GM18868 (cell line): ENCODE results near the gene NDUFV3.
"Not testable (repeated sequence)": the region's sequence is repeated elsewhere in the genome, so short reads cannot be mapped to it uniquely, and the experiment has no call there.

Experiments used
- ATAC-seq: cut with Tn5 transposase; IDR thresholded peaks from one replicate; pipeline ENCODE4 v1.9.1; 2021; ENCODE audit warnings: mild to moderate bottlenecking, moderate library complexity; ENCODE audit not compliant: unreplicated experiment

NDUFV3 gene

DNA sequence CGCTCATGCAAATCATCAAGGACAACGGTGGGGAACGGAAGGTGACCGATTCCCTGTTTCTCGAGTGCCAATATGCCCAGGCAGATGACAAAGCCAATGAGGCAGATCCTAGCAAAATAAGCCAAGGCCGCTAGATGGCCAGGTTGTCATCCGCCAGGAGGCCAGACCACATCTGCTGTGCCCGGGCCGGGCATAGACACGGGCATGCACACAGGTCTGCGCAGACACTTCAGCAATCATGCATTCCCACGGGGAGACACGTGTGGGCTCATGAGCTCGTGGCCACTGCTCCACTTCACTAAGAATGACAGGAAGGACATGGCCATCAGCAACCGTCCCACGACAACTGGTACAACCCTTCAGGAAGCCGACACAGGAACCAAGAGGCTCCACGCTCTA is 37.2 kb upstream of the NDUFV3 start:
- no peak for ATAC-seq

DNA sequence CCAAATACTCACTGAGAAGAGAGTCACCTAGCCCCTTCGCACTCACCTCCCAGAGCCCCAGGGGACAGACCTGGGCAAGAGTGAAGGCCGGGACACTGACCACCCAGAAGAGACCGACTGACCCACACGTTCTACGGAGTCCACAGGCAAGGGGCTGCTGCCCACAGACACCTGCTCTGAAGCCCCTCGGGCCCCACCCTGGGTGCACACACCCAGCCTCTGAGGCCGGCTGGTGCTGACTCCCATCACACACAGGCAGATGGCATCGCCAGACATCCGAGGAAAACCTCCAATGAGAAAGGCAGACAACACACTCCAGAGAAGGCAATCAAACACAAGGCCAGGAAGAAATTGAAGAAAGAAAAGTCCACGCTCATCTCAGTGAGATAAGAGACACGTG is 35.9 kb upstream of the NDUFV3 start:
- ATAC-seq, result no peak

DNA sequence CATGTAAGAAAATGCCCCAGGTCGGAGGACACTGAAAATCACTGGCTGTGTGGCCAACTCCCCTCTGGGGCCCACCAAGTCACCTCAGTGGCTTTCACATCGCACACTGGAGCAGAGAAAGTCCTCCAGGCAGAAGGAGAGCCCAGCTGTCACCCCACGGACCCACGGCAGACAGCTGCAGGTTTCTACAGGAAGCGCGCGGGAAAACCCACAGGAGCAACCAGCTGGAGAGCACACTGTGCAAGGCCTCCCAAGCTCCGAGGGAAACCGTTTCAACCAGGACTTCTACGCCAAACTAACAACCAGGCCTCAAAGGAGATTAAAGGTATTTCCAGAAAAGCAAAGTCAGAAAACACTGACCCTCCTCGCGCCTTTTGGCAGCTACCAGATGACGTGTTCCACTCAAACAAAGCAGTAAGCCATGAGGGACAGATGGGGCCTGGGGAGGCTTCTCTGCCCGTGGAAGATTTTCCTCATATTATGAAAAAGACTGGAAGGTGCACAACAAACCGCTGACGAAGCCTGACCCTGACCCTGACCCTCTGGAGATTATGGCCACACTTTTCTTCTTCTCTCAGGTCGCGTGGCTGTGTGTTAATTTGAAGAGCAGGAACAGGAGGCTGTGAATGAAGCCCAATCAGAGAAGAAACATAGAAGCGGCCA is 34.8 kb upstream of the NDUFV3 start:
- ATAC-seq, result no peak

DNA sequence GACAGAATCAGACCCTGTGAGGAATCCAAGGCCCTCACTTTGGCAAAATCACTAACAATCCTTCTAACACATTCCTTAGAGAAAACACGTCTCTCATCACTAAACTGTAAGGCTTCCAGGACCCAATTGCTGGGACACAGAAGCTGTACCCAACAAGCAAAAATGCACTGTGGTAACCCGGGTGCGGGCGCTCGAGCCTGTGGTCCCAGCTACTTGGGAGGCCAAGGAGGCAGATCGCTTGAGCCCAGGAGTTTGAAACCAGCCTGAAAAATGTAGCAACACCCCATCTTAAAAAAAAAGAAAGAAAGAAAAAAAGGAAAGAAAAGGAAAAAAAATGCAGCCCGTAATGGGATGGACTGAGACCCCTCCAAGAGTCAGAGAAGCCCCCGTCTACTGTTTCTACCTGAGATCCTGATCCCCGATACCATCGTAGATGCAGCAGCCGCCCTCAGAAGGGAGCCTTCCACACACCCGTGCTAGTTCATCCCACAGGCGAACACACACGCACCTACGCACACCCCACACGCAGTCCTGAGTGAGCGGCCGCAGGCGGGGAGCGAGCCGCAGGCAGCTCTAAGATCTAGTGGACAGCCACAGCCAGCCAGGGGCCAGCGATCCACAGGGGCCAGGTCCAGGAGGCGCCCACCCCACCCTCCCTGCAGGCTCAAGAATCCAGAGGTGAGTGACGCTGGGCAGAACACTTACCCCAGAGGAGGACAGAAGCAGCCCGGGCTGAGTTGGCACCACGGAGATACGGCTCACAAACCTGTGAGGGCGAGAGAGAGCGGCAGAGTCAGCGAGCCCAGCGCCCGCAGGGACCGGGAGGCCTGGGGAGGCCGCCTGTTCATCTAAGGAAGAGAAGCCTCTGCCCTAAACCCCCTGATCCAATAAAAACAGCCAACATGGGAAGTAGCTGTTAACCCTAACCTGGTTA is 33.9 kb upstream of the NDUFV3 start:
- ATAC-seq, result no peak

DNA sequence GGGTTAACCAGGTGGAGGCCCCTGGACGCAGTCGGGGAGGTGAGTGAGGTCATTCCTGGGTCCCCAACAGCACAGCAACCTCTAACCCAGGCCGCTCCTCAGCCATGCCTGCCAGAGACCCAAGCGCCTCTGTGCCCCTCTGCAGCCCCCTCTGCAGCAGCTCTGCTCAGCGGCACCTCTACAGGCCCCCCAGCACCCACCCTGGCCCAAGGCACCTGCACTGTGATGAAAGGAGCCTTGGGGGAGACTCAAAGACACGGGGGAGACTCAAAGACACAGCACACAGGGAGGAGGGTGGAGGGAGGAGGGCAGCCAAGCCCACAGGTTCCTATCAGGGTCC is 33.2 kb upstream of the NDUFV3 start:
- no peak for ATAC-seq

DNA sequence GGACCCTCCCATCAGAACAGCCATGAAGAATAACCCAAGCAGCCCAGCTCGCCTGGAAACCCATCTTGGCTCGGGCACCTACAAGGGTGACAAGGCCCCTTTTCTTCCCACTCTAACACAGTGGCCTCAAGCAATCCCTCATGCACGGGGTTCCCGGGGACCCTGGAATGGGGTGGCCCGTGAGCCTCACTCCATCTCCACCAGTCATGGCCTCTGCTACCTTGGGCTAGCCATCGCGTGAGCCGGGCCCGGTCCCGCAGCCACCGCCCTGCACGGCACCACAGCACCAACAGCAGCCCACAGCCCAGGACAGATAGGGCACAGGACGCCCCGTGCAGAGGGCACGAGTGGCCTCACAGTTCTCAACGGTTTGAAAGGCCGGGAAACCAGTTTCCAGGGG is 32.8 kb upstream of the NDUFV3 start:
- ATAC-seq, result no peak

DNA sequence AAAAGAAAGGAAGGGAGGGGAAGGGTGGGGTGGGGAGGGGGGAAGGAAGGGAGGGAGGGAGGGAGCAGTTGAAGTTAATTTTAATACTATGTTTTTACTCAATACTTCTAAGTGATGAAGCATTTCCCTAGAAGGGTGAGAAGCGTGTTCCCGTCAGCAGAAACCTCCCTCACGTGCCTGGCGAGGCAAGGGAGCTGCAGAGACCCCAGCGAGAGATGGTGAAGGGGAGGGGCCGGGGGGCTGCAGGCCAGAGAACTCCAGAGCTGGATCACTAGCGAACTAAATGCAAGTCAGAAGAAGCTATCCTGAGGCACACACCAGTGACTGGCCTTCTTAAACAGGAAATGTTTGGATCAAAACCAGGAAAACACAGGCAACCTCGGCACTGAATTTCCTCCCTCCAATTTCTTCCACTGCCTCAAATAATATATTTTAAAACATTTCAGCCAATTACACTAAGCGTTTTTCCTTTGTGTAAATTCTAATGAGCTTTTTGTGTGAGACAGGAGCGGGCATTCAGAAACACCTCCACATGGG is 31.7 kb upstream of the NDUFV3 start:
- ATAC-seq, result no peak

DNA sequence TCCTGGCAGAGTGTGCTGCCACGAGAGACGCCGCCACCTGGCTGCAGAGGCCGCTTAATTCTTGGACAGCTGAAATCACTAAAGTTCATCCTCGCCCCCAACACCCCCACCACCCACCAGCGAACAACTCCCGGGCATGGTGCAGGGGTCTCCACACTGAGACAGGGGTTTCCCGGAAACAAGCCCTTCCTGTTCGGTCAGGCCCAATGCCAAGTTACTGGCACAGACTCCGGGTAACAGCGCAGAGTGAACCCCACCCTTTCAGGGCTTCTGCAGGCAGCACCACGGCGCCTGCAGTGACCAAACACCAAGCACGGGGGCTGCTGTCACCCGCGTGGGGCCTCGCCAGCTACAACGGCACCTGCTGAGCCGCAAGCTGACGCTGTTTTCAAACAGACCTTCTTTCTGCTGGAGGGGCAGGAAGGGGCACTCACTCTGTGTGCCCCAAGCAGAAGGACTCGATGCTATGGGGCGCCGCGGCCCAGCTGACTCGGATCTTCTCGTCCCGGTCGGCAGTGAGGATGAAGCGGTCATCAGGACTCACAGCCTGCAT is 31.2 kb upstream of the NDUFV3 start:
- no peak for ATAC-seq

DNA sequence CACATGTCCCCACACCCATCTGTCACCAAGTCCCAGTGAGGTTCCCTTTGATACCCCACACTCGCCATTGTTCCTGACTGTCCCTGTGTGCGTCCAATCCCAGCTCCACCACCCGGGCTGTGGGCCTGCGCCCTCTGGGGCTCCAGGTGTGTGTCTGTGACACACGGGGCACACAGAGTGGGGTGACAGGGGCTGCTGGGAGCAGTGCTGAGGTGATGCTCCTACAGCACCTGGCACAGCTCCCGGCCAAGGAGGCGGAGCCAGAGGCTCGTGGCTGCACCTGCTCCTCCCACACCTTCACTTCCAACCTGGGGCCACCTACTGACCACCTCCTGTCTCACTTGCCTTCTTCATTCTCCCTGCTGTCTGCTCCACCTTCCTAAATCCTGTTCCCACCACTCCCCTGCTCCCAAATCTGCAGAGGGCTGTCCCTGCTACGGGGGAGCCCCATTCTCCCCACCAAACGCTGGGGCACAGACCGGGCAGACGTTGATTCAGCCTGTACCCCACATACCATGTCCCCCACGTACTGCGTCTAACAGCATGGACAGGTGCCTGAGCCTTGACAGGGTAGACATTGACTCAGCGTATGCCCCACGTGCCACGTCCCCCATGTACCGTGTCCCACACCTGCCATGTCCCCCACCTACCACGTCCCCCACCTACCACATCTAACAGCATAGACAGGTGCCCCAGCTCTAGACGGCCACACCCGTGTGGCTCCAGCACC is 30.2 kb upstream of the NDUFV3 start:
- ATAC-seq, result no peak

DNA sequence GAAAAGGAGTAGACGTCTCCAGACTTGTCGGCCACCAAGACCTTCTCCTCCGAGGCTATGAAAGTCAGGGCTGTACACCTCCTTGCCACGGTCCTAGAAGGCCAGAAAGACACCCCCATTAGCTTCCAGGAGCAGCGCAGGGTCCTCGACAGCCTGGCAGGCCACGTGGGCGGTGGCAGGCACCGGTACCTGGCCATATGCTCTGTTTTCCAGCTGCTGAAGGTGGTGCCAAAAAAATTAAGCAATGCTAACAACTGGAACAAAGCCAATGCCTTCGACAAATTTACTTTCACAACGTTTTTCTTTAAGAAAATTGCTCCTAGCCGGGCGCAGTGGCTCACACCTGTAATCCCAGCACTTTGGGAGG is 29.6 kb upstream of the NDUFV3 start:
- ATAC-seq, result no peak

DNA sequence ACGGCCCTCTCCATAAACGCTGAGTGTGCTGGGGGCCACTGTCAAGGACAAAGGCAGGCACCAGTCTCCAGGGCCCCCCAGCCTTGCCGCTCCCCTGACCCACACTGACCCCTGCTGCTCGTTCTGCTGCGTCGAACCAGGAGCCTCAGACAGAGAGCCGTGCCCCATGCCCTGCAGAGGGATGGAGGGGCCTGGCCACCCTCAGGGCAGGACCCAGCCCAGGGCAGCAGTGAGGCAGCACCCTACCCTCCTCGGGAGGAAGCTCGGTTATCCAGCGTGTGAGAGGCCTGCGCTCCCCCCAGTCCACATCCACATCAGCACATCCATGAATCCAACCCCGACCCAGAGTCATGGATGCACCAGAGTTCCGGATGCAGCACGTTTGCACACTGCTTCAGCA is 28.8 kb upstream of the NDUFV3 start:
- ATAC-seq, result no peak

DNA sequence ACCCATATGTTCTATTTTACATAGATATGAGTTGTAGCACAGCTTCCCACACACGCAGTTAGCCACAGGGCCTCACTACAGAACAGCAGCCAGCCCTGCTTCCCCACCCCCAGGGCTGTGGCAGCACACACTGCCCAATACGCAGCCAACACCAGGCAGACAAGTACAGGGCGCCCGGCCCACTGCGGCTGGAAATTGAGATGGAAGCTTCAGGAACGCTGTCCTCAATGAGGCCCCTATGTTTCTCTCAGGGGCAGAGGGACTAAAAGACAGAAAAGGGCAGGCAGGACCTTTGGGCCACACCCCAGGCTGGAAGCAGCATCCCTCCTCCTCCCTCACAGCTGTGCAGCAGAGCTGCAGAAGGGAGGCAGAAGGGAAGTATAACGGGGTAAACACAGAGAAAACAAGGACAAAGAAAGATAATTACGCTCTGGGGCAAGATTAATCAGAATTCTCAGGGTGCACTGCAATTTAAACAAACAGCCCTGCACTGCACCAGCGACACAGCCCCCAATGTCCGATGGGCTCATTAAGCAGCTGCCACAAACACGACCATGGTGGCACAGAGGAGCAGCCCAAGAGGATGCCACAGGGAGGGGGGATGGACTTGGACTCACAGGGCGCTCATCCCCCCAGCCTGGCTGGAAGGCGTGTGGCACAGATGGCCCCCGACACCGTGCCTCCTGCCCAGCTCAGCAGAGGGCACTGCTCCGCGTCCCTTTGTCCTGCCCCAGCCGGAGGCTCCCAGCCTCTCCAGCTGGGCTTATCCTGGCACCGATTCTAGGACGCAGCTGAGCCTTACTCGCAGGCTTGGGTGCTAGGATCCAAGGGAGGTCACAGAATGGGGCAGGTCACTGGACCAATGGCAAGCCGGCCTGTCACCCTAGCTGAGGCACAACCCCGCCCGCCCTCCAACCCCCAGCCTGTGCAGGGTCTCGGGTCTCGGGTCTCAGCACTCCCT is 28.0 kb upstream of the NDUFV3 start:
- ATAC-seq, result no peak

DNA sequence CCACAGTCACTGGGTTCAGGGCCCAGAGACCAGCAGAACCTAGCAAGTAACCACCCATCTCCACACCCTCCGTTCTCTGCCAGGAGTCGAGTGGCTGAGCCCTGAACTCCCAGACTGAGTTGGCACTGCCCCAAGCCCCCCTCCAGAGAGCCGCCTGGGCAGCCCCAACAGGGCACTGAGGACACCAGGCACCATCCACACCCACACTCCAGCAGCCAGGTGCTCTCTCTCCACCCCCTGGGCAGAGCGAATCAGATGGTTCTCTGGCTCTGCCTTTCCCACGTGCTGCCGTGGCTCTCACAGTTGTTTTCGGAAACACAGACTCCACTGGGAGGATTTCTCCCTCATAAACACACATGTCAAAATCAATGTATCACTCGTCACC is 27.3 kb upstream of the NDUFV3 start:
- no peak for ATAC-seq

DNA sequence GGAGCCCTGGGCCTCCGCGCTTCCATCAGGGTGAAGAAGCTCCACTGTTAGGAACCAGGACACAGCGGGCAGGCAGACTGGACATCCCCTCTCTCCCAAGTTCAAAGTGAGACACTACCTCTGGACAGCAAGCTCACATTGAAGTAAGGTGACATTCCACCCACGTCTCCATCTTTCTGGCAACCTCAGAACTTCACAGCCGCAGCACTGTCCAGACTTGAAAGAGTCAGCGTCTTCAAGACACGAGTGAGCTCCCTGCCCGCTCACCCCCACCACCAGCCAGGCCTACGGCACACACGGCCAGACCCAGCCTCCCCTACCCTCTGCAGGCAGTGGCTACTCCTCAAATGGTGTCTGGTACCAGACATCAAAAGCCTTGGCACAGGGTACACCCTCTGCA is 24.9 kb upstream of the NDUFV3 start:
- no peak for ATAC-seq

DNA sequence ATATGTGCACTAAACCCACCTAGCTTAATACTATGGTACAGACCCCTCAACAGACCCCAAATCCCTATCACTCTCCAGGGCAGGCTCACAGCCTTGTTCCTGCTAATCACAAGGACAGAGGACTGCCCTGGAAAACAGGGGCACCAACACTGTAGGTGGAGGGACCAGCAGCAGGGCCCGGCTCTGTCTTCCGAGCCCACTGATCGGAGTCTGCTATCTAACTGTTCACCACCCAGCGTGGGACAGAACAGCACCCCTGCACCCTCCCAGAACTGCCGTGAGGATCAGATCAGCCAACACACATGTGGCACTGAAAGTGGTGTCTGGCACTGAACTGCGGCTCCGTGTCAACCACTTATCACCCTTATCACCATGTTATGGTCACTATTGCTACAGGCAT is 20.0 kb upstream of the NDUFV3 start:
- no peak for ATAC-seq

DNA sequence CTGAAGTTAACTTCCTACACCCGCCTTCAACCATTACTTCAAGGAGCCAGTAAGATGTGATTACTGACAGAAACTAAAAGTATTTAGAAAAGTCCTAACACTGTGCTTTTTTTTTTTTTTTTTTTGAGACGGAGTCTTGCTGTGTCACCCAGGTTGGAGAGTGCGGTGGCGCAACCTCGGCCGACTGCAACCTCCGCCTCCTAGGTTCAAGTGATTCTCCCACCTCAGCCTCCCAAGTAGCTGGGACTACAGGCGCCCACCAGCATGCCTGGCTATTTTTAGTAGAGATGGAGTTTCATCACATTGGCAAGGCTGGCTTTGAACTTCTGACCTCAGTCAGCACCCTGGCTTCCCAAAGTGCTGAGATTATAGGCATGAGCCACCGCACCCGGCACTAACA is 17.3 kb upstream of the NDUFV3 start:
- ATAC-seq, result not testable (repeated sequence)

DNA sequence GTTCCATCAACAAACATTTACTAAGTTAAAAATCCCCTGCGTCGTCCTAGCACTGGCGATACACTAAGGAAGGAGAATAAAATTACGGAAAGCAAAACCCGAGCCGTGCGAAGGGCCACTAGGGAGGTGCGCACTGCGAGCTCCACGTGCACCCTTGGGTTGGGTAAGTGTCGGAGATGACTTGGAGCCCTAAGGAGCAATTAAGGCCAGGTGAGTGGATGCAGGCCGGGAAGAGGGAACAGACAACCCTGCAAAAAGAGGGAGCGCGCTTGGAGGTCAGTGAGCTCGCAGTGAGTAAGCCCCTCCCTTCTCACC is 14.5 kb upstream of the NDUFV3 start:
- ATAC-seq, result no peak

DNA sequence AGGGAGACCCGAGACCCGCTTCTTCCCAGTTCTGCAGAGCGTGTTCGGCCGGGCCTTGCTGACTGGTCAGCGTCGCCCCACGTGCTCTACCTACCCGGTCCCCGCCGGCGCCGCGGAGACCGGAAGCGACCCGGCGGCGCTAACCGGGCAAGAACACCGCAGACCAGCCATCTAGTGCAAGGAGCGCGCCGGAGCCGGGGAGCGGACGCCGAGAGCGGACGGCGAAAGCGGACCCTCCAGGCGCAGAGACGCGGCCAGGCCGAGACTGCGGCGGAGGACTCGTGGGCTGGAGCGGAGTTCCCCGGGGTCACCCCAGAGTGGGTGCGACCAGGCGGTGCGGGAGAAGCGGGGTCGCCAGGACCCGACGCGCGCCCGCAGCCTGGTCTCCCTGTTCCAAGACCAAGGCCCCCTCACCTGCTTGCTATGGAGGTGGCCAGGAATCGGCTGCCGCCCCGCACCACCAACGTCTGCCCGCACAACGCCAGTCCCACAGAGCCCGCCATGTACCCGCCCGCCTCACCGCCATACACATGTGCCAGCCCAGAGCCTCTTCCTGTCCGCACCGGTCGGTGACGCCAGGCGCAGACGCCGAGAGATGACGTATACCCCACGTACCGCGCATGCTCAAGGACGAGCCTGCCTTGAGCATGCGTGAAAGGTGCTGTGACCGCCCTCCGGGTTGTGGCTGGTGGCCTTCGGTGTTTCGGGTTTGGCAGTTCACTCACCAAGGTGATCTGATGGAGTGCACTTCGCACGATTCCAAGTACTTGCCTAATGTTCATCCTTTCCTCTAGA is 13.9 kb upstream of the NDUFV3 start, which contains the start of gene WDR4:
Gene WDR4 (minus strand): TSS at position 547 of the 795 bp plus-strand sequence. CDS start 44 bp downstream, at position 503.
- ATAC-seq, result peak; percentile 83

DNA sequence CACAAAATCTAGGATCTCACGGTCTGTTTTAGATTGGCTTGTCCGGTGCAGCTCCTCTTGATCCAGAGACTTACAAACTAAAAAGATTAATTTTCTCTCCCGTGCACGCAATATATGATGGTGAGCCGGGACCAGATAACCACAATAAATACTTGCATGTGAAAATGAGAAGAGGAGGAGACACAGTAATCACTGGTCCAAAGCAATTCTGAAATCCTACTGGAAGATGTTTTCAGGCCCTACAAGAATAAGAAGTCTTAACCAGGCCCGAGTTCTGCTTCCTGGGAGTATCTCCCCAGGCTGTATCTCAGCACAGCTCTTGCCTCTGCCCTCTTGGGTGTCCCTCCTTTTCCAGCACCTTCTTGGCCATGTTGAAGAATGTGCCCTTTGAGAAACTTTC is 12.8 kb upstream of the NDUFV3 start:
- no peak for ATAC-seq
